PFSK-1 (cell line): ENCODE data around the gene LAMC1.

Experiments used
- FOXP2 ChIP-seq: optimal IDR thresholded peaks from 2 replicates; pipeline ENCODE3; 2011; ENCODE audit warnings: borderline replicate concordance, control low read depth, inconsistent platforms; ENCODE audit not compliant: insufficient read depth; ENCODE audit errors: extremely low read length, extremely low read depth
- POLR2AphosphoS5 ChIP-seq: IDR thresholded peaks from 2 replicates; pipeline ENCODE4 v1.6.1; 2012; ENCODE audit warnings: low read depth, mild to moderate bottlenecking, control low read depth, low read length, moderate library complexity
- SIN3A ChIP-seq: IDR thresholded peaks from 2 replicates; pipeline ENCODE4 v1.6.1; 2012; ENCODE audit warnings: mild to moderate bottlenecking, low read length, moderate library complexity, borderline replicate concordance; ENCODE audit not compliant: insufficient read depth
- TAF1 ChIP-seq: IDR thresholded peaks from 2 replicates; pipeline ENCODE4 v1.6.1; 2012; ENCODE audit warnings: low read length, control low read depth, borderline replicate concordance; ENCODE audit not compliant: insufficient read depth
- TF ChIP-seq, protein P1 (sequence below), 2 experiments: IDR thresholded peaks; 2 replicates each; pipeline versions ENCODE4 v1.6.1 to v1.8.0; 2011 to 2012; ENCODE audit warnings: low read depth in 2 of 2, low read length in 2 of 2, control low read depth in 1 of 2, inconsistent platforms in 1 of 2, mild to moderate bottlenecking in 1 of 2, moderate library complexity in 1 of 2; ENCODE audit not compliant: insufficient read depth in 1 of 2

DNA sequence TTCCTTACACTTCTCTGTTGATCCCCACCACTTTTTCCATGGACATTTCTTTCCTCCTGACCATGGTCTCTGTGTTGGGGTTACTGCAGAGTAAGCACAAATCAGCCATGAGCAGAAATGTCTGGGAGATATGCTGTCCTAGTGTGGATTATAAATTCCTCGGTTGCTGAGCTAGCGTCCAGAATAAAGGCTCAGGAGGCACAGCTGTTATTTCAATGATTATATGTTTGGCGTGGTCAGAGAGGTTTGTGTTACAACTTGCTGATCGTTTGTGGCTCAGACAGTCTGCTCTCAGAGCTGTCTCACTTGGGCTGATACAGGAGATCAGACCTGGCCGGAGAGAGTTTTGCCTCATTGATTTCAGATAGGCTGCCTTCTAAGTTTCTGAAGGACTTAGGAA lies 125.4 kb downstream of the LAMC1 start:
- TF ChIP-seq POLR2AphosphoS5 = no peak
- TF ChIP-seq SIN3A = no peak
- TF ChIP-seq, protein P1, sequence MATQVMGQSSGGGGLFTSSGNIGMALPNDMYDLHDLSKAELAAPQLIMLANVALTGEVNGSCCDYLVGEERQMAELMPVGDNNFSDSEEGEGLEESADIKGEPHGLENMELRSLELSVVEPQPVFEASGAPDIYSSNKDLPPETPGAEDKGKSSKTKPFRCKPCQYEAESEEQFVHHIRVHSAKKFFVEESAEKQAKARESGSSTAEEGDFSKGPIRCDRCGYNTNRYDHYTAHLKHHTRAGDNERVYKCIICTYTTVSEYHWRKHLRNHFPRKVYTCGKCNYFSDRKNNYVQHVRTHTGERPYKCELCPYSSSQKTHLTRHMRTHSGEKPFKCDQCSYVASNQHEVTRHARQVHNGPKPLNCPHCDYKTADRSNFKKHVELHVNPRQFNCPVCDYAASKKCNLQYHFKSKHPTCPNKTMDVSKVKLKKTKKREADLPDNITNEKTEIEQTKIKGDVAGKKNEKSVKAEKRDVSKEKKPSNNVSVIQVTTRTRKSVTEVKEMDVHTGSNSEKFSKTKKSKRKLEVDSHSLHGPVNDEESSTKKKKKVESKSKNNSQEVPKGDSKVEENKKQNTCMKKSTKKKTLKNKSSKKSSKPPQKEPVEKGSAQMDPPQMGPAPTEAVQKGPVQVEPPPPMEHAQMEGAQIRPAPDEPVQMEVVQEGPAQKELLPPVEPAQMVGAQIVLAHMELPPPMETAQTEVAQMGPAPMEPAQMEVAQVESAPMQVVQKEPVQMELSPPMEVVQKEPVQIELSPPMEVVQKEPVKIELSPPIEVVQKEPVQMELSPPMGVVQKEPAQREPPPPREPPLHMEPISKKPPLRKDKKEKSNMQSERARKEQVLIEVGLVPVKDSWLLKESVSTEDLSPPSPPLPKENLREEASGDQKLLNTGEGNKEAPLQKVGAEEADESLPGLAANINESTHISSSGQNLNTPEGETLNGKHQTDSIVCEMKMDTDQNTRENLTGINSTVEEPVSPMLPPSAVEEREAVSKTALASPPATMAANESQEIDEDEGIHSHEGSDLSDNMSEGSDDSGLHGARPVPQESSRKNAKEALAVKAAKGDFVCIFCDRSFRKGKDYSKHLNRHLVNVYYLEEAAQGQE (IDR thresholded peaks at IDR 0.05; ENCODE audit: insufficient read depth in 1 of 2, low read depth in 2 of 2, low read length in 2 of 2) = no peak
- no peak for TF ChIP-seq TAF1
- TF ChIP-seq FOXP2 = no peak
